ENCODE results near the gene MIX23. TPM values are rescaled to one million over a fixed set of nuclear protein-coding genes. Genes with fewer than 3 reads are reported as not detected.

Gene MIX23
- total and polyA plus RNA-seq, 10 of the 15 experiments (the other 5 are each of a cell fraction or from before 2014, with no cell fraction given): 30.0 to 176 (median 62.4) TPM

- no peak for TF ChIP-seq ZBTB33 (IDR thresholded peaks at IDR 0.05)
- no peak for TF ChIP-seq CHD1 (IDR thresholded peaks at IDR 0.05; ENCODE audit: low read depth, low read length)
- no peak for TF ChIP-seq NFYA (IDR thresholded peaks at IDR 0.05; ENCODE audit: borderline replicate concordance, low read depth, low read length)
- no peak for TF ChIP-seq ATF7 (IDR thresholded peaks at IDR 0.05; ENCODE audit: low read depth)
- TF ChIP-seq JUND (IDR thresholded peaks at IDR 0.05; ENCODE audit: low read depth, low read length): no peak
- no peak for TF ChIP-seq BMI1 (IDR thresholded peaks at IDR 0.05; ENCODE audit: borderline replicate concordance)
- no peak for TF ChIP-seq FOXK2 (IDR thresholded peaks at IDR 0.05)
- TF ChIP-seq PML (IDR thresholded peaks at IDR 0.05; ENCODE audit: low read length): no peak
- TF ChIP-seq BCL11A (IDR thresholded peaks at IDR 0.05; ENCODE audit: low read depth, low read length): no peak
- no peak for TF ChIP-seq SIN3A (IDR thresholded peaks at IDR 0.05; ENCODE audit: low read depth, low read length)
- TF ChIP-seq NKRF (conservative IDR thresholded peaks at IDR 0.05): no peak
- no peak for TF ChIP-seq E4F1 (IDR thresholded peaks at IDR 0.05; ENCODE audit: borderline replicate concordance, partially characterized antibody)
- no peak for TF ChIP-seq ZNF207 (IDR thresholded peaks at IDR 0.05; ENCODE audit: borderline replicate concordance)
These were observed 31.4 kb downstream of the MIX23 start (continued) for GRCh38 chr3:122351612-122352011.

Data from GM12878 (cell line).